Astrocyte of the cerebellum (primary cell): ENCODE results near the gene FUBP1.

Experiments
- DNase-seq: peaks from one replicate; pipeline ENCODE4 v3.0.0-alpha.2; 2011; ENCODE audit warnings: low read depth
- H3K4me3 ChIP-seq: 2 replicates; pipeline ENCODE4 v1.5.1; 2011; ENCODE audit warnings: mild to moderate bottlenecking, low read depth, low read length, moderate library complexity
- in situ Hi-C: cut with HindIII; loops from 2 replicates; pipeline ENCODE4 v1.10.0; 2017; ENCODE audit warnings: low sequenced_read_pairs
- TF ChIP-seq, protein P1 (sequence below): IDR thresholded peaks from 2 replicates; pipeline ENCODE4 v1.5.1; 2012; ENCODE audit warnings: low read length, low read depth, moderate library complexity, mild to moderate bottlenecking; ENCODE audit errors: missing control alignments

Gene FUBP1

DNA sequence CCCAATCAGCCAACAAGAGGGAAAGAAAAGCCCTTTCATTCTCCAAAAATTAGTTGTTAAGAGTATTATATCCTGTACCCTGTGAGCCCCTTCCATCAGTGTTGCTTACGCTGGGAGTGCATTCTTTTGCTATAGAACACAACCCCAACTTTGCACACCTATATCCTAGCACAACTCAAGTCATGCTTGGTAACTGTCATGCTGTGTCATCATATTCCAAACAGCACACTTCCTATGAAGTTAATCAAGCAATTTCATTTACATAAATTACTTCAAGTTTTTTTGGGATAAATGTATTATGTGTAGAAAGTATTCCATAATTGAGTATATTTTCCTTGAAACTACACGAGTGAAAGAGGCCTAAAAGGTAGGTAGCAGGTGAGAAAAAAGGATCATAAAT is 20.0 kb downstream of the FUBP1 start:
- DNase-seq, result no peak
- TF ChIP-seq, protein P1, sequence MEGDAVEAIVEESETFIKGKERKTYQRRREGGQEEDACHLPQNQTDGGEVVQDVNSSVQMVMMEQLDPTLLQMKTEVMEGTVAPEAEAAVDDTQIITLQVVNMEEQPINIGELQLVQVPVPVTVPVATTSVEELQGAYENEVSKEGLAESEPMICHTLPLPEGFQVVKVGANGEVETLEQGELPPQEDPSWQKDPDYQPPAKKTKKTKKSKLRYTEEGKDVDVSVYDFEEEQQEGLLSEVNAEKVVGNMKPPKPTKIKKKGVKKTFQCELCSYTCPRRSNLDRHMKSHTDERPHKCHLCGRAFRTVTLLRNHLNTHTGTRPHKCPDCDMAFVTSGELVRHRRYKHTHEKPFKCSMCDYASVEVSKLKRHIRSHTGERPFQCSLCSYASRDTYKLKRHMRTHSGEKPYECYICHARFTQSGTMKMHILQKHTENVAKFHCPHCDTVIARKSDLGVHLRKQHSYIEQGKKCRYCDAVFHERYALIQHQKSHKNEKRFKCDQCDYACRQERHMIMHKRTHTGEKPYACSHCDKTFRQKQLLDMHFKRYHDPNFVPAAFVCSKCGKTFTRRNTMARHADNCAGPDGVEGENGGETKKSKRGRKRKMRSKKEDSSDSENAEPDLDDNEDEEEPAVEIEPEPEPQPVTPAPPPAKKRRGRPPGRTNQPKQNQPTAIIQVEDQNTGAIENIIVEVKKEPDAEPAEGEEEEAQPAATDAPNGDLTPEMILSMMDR, result no peak
- H3K4me3 ChIP-seq, result no peak overlapping the region
- in situ Hi-C loops, result no loop called here

DNA sequence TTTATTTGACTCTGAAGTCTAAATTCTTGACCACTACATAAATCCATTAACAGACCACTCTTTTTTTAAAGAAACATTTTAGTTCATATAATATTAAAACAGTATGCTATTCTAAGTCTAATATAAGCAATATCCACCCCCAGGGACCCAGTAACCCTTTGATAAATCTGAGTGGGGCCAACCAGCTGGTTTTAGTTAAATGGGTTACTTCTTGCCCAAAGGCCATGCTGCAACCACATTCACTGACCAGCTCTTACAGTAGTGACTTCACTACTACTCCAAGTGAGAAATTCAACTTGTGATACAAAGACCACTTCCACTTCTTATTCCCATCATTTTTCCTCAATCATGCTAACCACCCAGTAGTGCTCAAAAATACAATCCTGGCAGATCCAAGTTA is 20.5 kb downstream of the FUBP1 start:
- no peak for DNase-seq
- TF ChIP-seq, protein P1, result no peak
- in situ Hi-C loops, result no loop called here
- no peak overlapping the region for H3K4me3 ChIP-seq

DNA sequence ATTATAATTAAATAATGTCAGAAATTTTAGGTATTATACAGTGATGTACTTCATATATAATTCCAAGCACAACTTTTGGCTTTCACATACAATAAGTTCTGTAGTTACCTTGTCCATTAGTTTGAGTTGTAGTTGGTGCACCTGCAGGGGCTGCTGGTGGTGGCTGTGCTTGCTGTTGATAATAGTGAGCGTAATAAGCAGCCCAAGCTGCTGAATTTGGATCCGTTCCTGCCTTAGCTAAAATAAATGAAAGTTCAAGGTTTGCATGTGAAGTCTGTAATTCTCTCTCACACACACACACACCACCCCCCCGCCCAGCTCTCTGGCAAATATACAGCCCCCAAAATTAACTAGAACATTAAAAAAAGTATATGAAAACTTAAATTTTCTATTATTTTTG is 22.4 kb downstream of the FUBP1 start:
- in situ Hi-C loops, result no loop called here
- TF ChIP-seq, protein P1, result no peak
- H3K4me3 ChIP-seq, result no peak overlapping the region
- no peak for DNase-seq

DNA sequence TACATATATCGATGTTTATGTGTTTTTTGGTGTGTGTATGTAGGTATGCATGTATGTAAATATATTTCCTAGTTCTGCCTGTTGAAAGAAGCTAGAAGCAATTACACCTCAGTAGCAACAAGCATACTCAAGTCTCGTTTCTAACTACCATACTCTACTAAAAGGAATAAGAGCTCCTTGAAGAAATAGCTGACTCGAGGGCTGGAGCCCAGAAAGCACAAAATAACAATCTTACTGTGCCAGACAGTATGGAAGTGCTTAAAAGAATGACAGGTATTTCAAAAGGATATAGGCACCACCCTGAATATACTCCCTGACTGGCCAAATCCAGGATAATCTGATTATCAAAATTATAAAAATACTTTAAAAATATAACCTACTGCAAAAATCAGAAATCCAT is 23.2 kb downstream of the FUBP1 start:
- in situ Hi-C loops, result no loop called here
- no peak for DNase-seq
- TF ChIP-seq, protein P1, result no peak
- no peak overlapping the region for H3K4me3 ChIP-seq

DNA sequence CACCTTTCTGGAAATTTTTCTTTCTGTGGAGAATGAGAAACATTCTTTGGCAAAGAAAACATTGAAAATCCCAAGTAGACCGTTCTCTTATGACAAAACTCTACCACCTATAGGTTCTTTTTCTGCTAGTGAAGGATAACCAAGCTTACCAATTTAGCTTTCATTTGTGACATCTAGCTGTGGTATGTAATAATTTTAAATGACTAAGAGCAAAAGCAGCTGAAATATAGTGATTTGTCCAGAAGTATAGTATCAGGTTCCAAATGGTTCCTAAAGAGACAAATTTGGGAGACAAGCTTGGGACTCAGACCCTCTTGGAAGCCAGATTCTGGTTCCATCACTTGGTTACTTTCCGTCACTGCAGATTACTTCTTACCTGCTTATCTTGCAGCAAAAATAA is 24.4 kb downstream of the FUBP1 start:
- DNase-seq, result no peak
- in situ Hi-C loops, result loop anchor here (5.0 kb wide), 1 partner anchor 33 kb away; no protein-coding TSS in a partner anchor
- TF ChIP-seq, protein P1, result no peak
- no peak overlapping the region for H3K4me3 ChIP-seq

DNA sequence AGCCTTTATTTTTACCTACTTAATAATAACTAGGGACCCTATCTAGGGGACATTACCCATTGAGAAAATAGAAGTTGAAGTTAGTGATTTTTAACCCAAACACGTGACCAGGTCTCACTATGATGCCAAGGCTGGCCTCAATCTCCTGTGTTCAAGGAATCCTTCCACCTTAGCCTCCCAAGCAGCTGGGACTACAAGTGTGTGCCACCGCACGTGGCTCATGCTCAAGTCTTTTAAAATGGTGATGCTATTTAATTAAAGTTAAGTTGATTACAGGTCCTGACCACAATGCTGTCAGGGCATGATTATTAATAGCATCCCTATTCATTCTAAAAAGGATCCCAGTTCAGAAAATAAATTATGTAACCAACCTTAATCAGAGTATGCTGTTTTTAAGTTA is 25.0 kb downstream of the FUBP1 start:
- in situ Hi-C loops, result loop anchor here (5.0 kb wide), 1 partner anchor 33 kb away; no protein-coding TSS in a partner anchor
- TF ChIP-seq, protein P1, result no peak
- no peak overlapping the region for H3K4me3 ChIP-seq
- DNase-seq, result no peak

DNA sequence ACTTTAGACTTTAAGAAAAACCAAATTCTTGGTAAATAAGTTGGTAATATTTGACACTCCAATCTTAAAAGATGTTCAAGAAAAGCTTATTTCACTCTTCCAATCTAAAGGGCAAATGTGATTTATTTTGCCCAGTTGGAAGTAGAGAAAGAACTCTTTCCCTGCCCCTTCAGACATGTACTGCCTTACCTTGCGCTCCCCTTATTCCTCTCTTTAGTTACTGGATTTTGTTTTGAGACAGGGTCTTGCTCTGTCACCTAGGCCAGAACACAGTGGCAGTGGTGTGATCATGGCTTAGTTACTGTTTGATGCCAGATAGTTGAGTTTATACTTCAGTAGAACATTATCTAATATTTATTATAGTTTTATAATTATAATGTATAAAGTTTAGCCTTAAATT is 27.5 kb downstream of the FUBP1 start:
- in situ Hi-C loops, result loop anchor here (5.0 kb wide), 1 partner anchor 36 kb away; no protein-coding TSS in a partner anchor
- no peak for DNase-seq
- H3K4me3 ChIP-seq, result no peak overlapping the region
- TF ChIP-seq, protein P1, result no peak
